ENCODE measurements around the gene MFAP1.
"Not testable (repeated sequence)": the region's sequence is repeated elsewhere in the genome, so short reads cannot be mapped to it uniquely, and the experiment has no call there.

The MFAP1 gene

DNA sequence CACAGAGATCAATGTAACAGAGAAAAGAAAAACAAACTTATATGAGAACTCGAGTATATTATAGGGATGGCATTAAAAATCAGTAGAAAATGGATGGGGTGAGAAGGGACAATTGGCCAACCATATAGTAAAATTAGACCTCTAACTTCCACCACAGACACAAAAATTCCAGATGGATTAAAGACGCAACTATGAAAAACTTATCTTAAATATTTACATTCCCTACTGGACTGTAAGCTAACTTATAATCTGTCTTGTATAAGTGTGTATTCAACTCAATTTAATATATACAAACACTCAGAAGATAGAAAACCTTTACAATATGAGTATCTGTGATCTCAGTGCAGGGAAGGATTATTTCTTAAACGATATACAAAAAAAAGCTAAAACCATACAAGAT is 3.0 kb downstream of the MFAP1 start:
- no peak for TF ChIP-seq ARNT (IDR thresholded peaks at IDR 0.05)
- no peak for TF ChIP-seq BHLHE40 (IDR thresholded peaks at IDR 0.05; ENCODE audit: borderline replicate concordance)
- no peak for TF ChIP-seq FOXM1 (IDR thresholded peaks at IDR 0.05; ENCODE audit: borderline replicate concordance)
- TF ChIP-seq ZNF384 (IDR thresholded peaks at IDR 0.05): no peak
- TF ChIP-seq FOXK2 (IDR thresholded peaks at IDR 0.05): no peak
- no peak for TF ChIP-seq CTBP1 (IDR thresholded peaks at IDR 0.05; ENCODE audit: borderline replicate concordance)
- no peak for TF ChIP-seq HDGF (IDR thresholded peaks at IDR 0.05; ENCODE audit: borderline replicate concordance)
- TF ChIP-seq, protein P1, sequence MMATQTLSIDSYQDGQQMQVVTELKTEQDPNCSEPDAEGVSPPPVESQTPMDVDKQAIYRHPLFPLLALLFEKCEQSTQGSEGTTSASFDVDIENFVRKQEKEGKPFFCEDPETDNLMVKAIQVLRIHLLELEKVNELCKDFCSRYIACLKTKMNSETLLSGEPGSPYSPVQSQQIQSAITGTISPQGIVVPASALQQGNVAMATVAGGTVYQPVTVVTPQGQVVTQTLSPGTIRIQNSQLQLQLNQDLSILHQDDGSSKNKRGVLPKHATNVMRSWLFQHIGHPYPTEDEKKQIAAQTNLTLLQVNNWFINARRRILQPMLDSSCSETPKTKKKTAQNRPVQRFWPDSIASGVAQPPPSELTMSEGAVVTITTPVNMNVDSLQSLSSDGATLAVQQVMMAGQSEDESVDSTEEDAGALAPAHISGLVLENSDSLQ (IDR thresholded peaks at IDR 0.05): no peak
- TF ChIP-seq TARDBP (IDR thresholded peaks at IDR 0.05): no peak
- no peak for TF ChIP-seq FOXA1 (IDR thresholded peaks at IDR 0.05)
- no peak for TF ChIP-seq SUZ12 (IDR thresholded peaks at IDR 0.05)
- TF ChIP-seq L3MBTL2 (conservative IDR thresholded peaks at IDR 0.05): no peak
- no peak for TF ChIP-seq ELF4 (IDR thresholded peaks at IDR 0.05)
- TF ChIP-seq NFRKB (IDR thresholded peaks at IDR 0.05): no peak
- no peak for TF ChIP-seq LEF1 (IDR thresholded peaks at IDR 0.05; ENCODE audit: borderline replicate concordance)
- POLR2A ChIA-PET: interaction anchor here (1.0 kb wide), 1 partner anchor 21 kb away, joined by 7 read pairs; the partner anchor contains the start of genes HYPK and SERINC4
- CTCF ChIA-PET: interaction anchor here (0.7 kb wide), 1 partner anchor 22 kb away, joined by 4 read pairs; no protein-coding TSS in a partner anchor
- no peak for DNase-seq (ENCODE audit: extremely low spot score)

DNA sequence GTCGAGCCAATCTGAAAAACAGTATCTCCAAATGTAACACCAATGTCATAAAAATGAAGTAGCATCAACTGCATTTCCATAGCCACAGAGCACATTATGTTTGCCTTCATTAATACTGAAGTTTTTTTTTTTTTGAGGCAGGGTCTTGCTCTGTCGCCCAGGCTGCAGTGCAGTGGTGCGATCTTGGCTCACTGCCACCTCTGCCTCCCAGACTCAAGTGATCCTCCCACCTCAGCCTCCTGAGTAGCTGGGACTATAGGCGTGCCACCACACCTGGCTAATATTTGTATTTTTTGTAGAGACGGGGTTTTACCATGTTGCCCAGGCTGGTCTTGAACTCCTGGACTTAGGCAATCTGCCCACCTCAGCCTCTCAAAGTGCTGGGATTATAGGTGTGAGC is 9.4 kb downstream of the MFAP1 start:
- CTCF ChIA-PET; DNase-seq (ENCODE audit: extremely low spot score); POLR2A ChIA-PET: not testable (repeated sequence)

GRCh38 chr15:43808960-43809678 is 15.4 kb downstream of the MFAP1 start:
- no peak for DNase-seq (ENCODE audit: extremely low spot score)
- ChIA-PET CTCF (no interaction called here), POLR2A (interaction anchor here (0.9 to 1.7 kb wide), 3 partner anchors 9 to 24 kb away, joined by 4 to 7 read pairs (median 6); partner anchors contain the start of genes HYPK, MFAP1 and SERINC4)
- TF ChIP-seq CTBP1 (IDR thresholded peaks at IDR 0.05; ENCODE audit: borderline replicate concordance): no peak
- no peak for TF ChIP-seq FOXK2 (IDR thresholded peaks at IDR 0.05)

GRCh38 chr15:43808435-43808950 is 16.0 kb downstream of the MFAP1 start:
- DNase-seq (ENCODE audit: extremely low spot score): no peak
- TF ChIP-seq, protein P1 (IDR thresholded peaks at IDR 0.05): no peak
- TF ChIP-seq SP1 (IDR thresholded peaks at IDR 0.05) (no peak), BHLHE40 (IDR thresholded peaks at IDR 0.05; ENCODE audit: borderline replicate concordance) (no peak), FOXA1 (IDR thresholded peaks at IDR 0.05) (no peak), TARDBP (IDR thresholded peaks at IDR 0.05) (no peak), SUZ12 (IDR thresholded peaks at IDR 0.05) (no peak), L3MBTL2 (conservative IDR thresholded peaks at IDR 0.05) (no peak), NFRKB (IDR thresholded peaks at IDR 0.05) (no peak), CTBP1 (IDR thresholded peaks at IDR 0.05; ENCODE audit: borderline replicate concordance) (no peak), LEF1 (IDR thresholded peaks at IDR 0.05; ENCODE audit: borderline replicate concordance) (no peak), HDGF (IDR thresholded peaks at IDR 0.05; ENCODE audit: borderline replicate concordance) (no peak), ARNT (IDR thresholded peaks at IDR 0.05) (no peak), ELF4 (IDR thresholded peaks at IDR 0.05) (no peak), FOXM1 (IDR thresholded peaks at IDR 0.05; ENCODE audit: borderline replicate concordance) (no peak), FOXK2 (IDR thresholded peaks at IDR 0.05) (no peak), ZNF384 (IDR thresholded peaks at IDR 0.05) (no peak)
- ChIA-PET CTCF (no interaction called here), POLR2A (interaction anchor here (0.9 kb wide), 1 partner anchor 8 kb away, joined by 6 read pairs; the partner anchor contains the start of genes HYPK and SERINC4)

GRCh38 chr15:43802676-43803075 is 21.8 kb downstream of the MFAP1 start:
- CTCF ChIA-PET: not testable (repeated sequence)
- POLR2A ChIA-PET: interaction anchor here (4.5 kb wide), 1 partner anchor 22 kb away, joined by 25 read pairs; the partner anchor contains the start of gene MFAP1

DNA sequence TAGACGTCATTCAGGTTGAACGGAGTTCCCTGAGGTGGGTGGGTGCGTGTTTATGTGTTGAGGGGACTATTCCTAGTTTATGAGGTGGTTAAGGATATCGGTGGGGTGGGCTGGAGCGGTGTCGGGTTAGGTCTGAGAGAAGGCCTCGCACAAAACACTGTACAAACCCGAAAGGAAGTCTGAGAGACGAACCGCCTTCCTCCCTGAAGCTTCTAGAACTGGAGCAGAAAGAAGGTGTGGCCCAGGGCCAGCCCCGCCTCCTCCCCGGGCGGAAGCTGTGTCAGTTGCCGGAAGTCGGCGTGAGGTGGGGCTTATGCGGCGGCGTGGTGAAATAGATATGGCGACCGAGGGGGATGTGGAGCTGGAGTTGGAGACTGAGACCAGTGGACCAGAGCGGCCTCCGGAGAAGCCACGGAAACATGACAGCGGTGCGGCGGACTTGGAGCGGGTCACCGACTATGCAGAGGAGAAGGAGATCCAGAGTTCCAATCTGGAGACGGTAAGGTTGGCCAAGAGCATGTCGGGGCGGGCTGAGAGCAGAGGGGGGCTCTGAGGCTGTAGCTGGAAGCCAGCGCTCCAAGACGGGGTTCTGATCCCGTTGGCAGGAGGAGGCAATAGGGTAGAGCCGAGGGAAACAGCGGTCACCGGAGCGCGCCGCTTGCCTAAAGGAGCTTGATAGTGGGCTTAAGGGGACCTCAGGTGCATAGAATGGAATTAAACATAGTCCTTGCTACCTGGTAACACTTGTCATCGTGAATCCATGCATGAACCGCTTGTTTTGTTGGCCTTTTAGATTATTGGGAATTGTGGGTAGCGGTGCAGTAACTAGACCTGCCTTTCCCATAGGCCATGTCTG is 24.0 kb downstream of the MFAP1 start, which contains the start of gene HYPK:
Gene HYPK, plus strand, starts transcription at position 314 of the 856 bp plus-strand sequence. Its CDS starts 24 bp downstream, at position 338.
- ChIA-PET CTCF (interaction anchor here (0.7 to 1.0 kb wide), 2 partner anchors 24 to 432 kb away, joined by 3 to 4 read pairs; no protein-coding TSS in a partner anchor), POLR2A (interaction anchor here (0.8 to 4.5 kb wide), 11 partner anchors 8 to 392 kb away, joined by 3 to 25 read pairs (median 6); partner anchors contain the start of genes ELL3 and MFAP1)
- DNase-seq (ENCODE audit: extremely low spot score): peak; percentile 70
- TF ChIP-seq ZNF384 (IDR thresholded peaks at IDR 0.05) (no peak), L3MBTL2 (conservative IDR thresholded peaks at IDR 0.05) (0 out of 2 replicates have a peak, but pooled peaks have one; percentile 13), ELF4 (IDR thresholded peaks at IDR 0.05) (peak; percentile 46; the same call in 1 of the 2 replicates)

More at GRCh38 chr15:43802676-43803075, 21.8 kb downstream of the MFAP1 start:
- DNase-seq (ENCODE audit: extremely low spot score): not testable (repeated sequence)

Data from HEK293T (cell line).